RWPE2 (cell line): ENCODE results near the gene SOHLH2.

Experiments used
- ATAC-seq: fragments of 200-7000 bp; cut with Tn5 transposase; 3 replicates; pipeline ENCODE4 v1.9.1; 2021; ENCODE audit warnings: low read depth
- DNase-seq: peaks from one replicate; pipeline ENCODE4 v3.0.0-alpha.2; 2020; ENCODE audit warnings: low spot score
- H3K27ac ChIP-seq: fragments of 450-650 bp; 2 replicates; pipeline ENCODE4 v1.5.1; 2017; ENCODE audit warnings: mild to moderate bottlenecking; ENCODE audit not compliant: poor library complexity, severe bottlenecking
- H3K27me3 ChIP-seq: fragments of 250-450 bp; sonication (Bioruptor Pico); 2 replicates; pipeline ENCODE4 v1.5.1; 2021; ENCODE audit warnings: mild to moderate bottlenecking, moderate library complexity; ENCODE audit not compliant: insufficient read depth, poor library complexity, severe bottlenecking
- H3K36me3 ChIP-seq: fragments of 250-450 bp; sonication (Bioruptor Pico); 2 replicates; pipeline ENCODE4 v1.5.1; 2020; ENCODE audit warnings: low read depth, mild to moderate bottlenecking, moderate library complexity
- H3K4me1 ChIP-seq: fragments of 250-450 bp; sonication (Bioruptor Pico); 2 replicates; pipeline ENCODE4 v1.5.1; 2021; ENCODE audit warnings: mild to moderate bottlenecking, moderate library complexity; ENCODE audit not compliant: insufficient read depth, poor library complexity, severe bottlenecking
- H3K4me3 ChIP-seq: fragments of 250-450 bp; sonication (Bioruptor Pico); 2 replicates; pipeline ENCODE4 v1.5.1; 2021; ENCODE audit warnings: mild to moderate bottlenecking, moderate library complexity; ENCODE audit not compliant: severe bottlenecking
- H3K9me3 ChIP-seq: fragments of 250-450 bp; sonication (Bioruptor Pico); 2 replicates; pipeline ENCODE4 v1.5.1; 2021; ENCODE audit warnings: mild to moderate bottlenecking, moderate library complexity; ENCODE audit not compliant: severe bottlenecking
- TF ChIP-seq, protein P1 (sequence below): fragments of 450-650 bp; IDR thresholded peaks from one replicate; pipeline ENCODE4 v1.5.1; 2017; ENCODE audit warnings: mild to moderate bottlenecking, moderate library complexity; ENCODE audit not compliant: poor library complexity, severe bottlenecking

The SOHLH2 gene

DNA sequence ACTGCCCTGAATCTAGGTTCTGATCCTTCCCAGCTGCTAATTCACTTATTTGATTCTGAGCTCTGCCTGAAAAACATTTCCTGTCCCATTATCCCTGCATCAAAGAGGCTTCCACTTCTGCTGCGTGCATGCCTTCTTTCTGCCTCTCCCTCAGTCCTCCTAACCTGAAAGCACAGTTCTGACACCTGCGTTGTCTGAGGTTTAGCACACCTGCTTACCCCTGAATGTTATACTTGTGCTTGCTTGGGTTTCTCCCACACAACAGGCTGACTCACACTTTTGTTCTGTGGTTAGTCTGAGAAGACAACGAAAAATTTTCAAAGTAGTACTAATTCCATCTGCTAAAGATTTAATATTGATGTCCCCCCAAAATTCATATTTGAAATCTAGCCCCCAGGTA is 3.1 kb upstream of the SOHLH2 start:
- ATAC-seq (no peak), DNase-seq (no peak)
- H3K36me3 ChIP-seq, result no peaks in the 10 kb centered on the region
- H3K4me1 ChIP-seq, result no peaks in the 10 kb centered on the region
- TF ChIP-seq, protein P1, sequence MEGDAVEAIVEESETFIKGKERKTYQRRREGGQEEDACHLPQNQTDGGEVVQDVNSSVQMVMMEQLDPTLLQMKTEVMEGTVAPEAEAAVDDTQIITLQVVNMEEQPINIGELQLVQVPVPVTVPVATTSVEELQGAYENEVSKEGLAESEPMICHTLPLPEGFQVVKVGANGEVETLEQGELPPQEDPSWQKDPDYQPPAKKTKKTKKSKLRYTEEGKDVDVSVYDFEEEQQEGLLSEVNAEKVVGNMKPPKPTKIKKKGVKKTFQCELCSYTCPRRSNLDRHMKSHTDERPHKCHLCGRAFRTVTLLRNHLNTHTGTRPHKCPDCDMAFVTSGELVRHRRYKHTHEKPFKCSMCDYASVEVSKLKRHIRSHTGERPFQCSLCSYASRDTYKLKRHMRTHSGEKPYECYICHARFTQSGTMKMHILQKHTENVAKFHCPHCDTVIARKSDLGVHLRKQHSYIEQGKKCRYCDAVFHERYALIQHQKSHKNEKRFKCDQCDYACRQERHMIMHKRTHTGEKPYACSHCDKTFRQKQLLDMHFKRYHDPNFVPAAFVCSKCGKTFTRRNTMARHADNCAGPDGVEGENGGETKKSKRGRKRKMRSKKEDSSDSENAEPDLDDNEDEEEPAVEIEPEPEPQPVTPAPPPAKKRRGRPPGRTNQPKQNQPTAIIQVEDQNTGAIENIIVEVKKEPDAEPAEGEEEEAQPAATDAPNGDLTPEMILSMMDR, result no peak
- no peak overlapping the region for H3K4me3 ChIP-seq
- no peaks in the 10 kb centered on the region for H3K9me3 ChIP-seq
- H3K27me3 ChIP-seq, result no peaks in the 10 kb centered on the region
- no peak overlapping the region for H3K27ac ChIP-seq

DNA sequence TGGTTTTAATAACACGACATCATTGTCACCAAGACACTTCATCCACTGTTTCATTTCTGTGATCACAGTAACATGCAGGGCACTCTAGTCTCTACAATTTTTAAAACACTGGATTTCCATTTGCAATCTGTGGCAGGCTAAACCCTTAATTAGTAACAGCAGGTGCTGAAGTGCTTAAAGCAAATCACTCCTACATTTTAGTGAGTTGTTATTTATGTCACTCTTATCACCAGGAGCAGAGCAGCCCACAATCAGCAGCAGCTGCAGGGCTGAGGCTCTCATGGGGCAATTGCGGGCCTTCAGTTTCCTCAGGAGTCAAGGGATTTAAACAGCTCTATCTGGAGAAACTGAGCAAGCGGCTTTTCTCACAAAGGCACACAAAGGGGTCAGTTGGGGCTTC is 1.6 kb downstream of the SOHLH2 start:
- no peaks in the 10 kb centered on the region for H3K9me3 ChIP-seq
- no peaks in the 10 kb centered on the region for H3K4me1 ChIP-seq
- H3K36me3 ChIP-seq, result no peaks in the 10 kb centered on the region
- no peak overlapping the region for H3K27ac ChIP-seq
- TF ChIP-seq, protein P1, result no peak
- H3K4me3 ChIP-seq, result no peak overlapping the region
- H3K27me3 ChIP-seq, result no peaks in the 10 kb centered on the region
- ATAC-seq (no peak), DNase-seq (no peak)

DNA sequence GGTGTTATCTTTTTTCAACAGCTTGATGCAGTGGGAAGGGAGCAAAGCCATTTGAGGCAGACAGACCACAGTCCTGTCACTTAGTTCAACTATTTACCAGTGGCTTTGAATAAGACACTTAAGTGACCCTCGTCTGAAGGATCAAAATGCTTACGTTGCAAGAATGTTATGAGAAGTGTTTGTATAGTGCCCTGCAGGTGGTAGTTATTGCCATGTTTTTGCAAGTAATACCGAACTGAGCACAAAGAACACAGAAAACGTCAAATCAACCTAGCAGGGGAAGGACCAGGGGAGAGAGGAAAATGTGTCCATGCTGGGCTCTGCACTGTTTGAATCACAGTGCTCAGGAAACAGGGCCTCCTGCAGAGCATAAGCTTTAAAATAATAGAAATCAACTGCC is 2.8 kb downstream of the SOHLH2 start:
- Histone ChIP-seq H3K36me3 (no peaks in the 10 kb centered on the region), H3K4me1 (no peaks in the 10 kb centered on the region), H3K27me3 (no peaks in the 10 kb centered on the region), H3K27ac (no peak overlapping the region), H3K4me3 (no peak overlapping the region), H3K9me3 (no peaks in the 10 kb centered on the region)
- TF ChIP-seq, protein P1, result no peak
- DNase-seq (no peak), ATAC-seq (no peak)

DNA sequence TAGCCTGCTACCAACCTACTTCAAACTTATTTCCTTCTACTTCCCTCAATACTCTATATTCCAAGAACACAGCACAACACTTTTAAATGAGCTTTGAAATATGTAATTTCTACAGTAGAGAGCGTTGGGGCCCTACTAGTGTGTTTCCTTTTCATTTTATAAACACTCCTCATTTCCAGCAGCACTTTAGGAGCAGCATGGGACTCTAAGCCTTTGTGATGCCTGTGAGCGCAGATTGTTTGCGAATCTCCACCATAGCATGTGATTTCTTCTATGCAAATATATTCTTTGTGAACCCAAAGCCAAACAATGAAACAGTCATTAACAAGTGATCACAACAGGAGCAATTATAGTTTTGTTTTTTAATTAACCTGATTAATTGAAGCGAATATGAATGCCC is 3.6 kb downstream of the SOHLH2 start:
- no peak overlapping the region for H3K27ac ChIP-seq
- no peak for DNase-seq

DNA sequence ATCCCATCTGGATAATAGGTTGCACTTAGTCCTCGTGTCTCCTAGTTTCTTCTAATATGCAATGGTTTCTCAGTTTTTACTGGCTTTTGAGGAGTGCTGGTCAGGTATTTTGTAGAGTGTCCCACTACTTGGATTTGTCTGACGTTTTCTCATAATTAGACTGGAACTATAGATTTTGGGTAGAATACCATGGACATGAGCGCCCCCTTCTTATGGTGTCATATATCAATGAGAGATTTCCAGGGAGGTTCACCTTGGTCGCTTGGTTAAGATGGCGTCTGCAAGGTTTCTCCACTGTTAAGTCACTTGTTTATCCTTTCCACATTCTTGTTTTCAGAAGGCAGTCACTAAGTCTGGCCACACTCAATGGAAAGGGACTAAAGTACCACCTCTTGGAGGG is 6.7 kb downstream of the SOHLH2 start:
- TF ChIP-seq, protein P1, result peak; percentile 15
- no peaks in the 10 kb centered on the region for H3K36me3 ChIP-seq
- no peaks in the 10 kb centered on the region for H3K4me1 ChIP-seq
- no peak for DNase-seq
- H3K27me3 ChIP-seq, result no peaks in the 10 kb centered on the region
- no peak overlapping the region for H3K27ac ChIP-seq
- H3K9me3 ChIP-seq, result no peaks in the 10 kb centered on the region
- H3K4me3 ChIP-seq, result no peak overlapping the region
- ATAC-seq, result no peak

More for the DNA sequence above, 3.6 kb downstream of the SOHLH2 start:
- TF ChIP-seq, protein P1, result no peak
- H3K36me3 ChIP-seq, result no peaks in the 10 kb centered on the region
- H3K4me1 ChIP-seq, result no peaks in the 10 kb centered on the region
- H3K9me3 ChIP-seq, result no peaks in the 10 kb centered on the region
- ATAC-seq, result no peak
- no peak overlapping the region for H3K4me3 ChIP-seq
- no peaks in the 10 kb centered on the region for H3K27me3 ChIP-seq
